ENCODE data around the gene RAET1E. TPM values are rescaled to one million over a fixed set of nuclear protein-coding genes. Genes with fewer than 3 reads are reported as not detected.
"Not testable (repeated sequence)": the region's sequence is repeated elsewhere in the genome, so short reads cannot be mapped to it uniquely, and the experiment has no call there.

Gene RAET1E
- total and polyA plus RNA-seq, 2 donors (not counting 3 experiments of a cell fraction or from before 2014, with no cell fraction given) = 0.04 TPM; not detected in 1

DNA sequence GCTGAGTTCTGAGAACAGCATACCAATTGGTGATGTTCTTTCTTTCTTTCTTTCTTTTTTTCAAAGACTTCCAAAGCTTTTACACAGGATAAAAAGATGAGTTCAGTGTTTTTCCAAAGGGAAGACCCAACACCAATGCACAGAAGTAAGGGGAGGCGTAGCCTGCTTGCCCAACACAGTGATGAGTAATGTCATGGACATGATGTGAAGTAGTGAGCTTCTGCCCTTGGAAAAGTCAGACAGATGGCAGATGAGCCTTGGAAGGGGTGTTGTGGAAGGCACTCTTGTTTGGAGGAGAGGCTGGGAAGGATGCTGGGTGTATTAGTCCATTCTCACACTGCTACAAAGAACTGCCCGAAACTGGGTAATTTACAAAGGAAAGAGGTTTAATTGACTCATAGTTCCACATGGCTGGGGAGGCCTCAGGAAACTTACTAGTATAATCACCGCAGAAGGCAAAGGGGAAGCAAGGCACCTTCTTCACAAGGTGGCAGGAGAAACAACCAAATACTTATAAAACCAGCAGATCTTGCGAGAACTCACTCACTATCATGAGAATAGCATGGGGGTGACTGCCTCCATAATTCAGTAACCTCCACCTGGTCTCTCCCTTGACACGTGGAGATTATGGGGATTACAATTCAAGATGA is 46.3 kb downstream of the RAET1E start:
- TF ChIP-seq GATA2 (IDR thresholded peaks at IDR 0.05; ENCODE audit: insufficient read depth, insufficient read length, low read depth, low read length) (no peak), POLR2A (IDR thresholded peaks at IDR 0.05; ENCODE audit: low read depth, low read length) (no peak), JUN (IDR thresholded peaks at IDR 0.05; ENCODE audit: borderline replicate concordance, insufficient read depth, insufficient read length, low read depth) (no peak), EZH2 (IDR thresholded peaks at IDR 0.05; ENCODE audit: borderline replicate concordance, low read depth, low read length, severe bottlenecking) (no peak)
- dilution Hi-C loops (cut with MboI; ENCODE audit: extremely low pct_ligation_motif_present, low sequenced_read_pairs) = no loop called here
- Histone ChIP-seq H2AFZ (ENCODE audit: low read depth, low read length) (no peak overlapping the region), H4K20me1 (replicated peaks; ENCODE audit: control insufficient read depth, extremely low read depth, insufficient read depth, low read length) (no peaks in the 10 kb centered on the region), H3K36me3 (ENCODE audit: control insufficient read depth in 2 of 2, extremely low read depth in 1 of 2, insufficient read depth in 2 of 2, low read length in 2 of 2) (no peaks in the 10 kb centered on the region), H3K9me3 (replicated peaks; ENCODE audit: control insufficient read depth, insufficient read depth, low read length) (no peaks in the 10 kb centered on the region), H3K79me2 (ENCODE audit: control insufficient read depth, insufficient read depth, low read length) (peaks cover 20% of the 10 kb centered on the region), H3K4me3 (replicated peaks in 1 of 3; ENCODE audit: insufficient read depth in 1 of 3, low read depth in 1 of 3, low read length in 3 of 3) (no peak overlapping the region), H3K27me3 (ENCODE audit: control insufficient read depth in 2 of 2, insufficient read depth in 2 of 2, low read length in 2 of 2) (no peaks in the 10 kb centered on the region), H3K9ac (replicated peaks; ENCODE audit: extremely low read depth, insufficient read depth, low read length) (no peak overlapping the region), H3K9me1 (replicated peaks; ENCODE audit: control insufficient read depth, extremely low read depth, insufficient read depth, low read length) (no peaks in the 10 kb centered on the region), H3K4me1 (ENCODE audit: control insufficient read depth, extremely low read depth, insufficient read depth, low read length) (peaks cover 63% of the 10 kb centered on the region), H3K27ac (ENCODE audit: insufficient read depth, low read depth, low read length) (peak overlapping the region; percentile 74), H3K4me2 (ENCODE audit: insufficient read depth, low read length) (peak overlapping the region; percentile 97)
- BruUV-seq (replicated peaks) = no TSS peak
- DNase-seq (ENCODE audit: low read depth, low spot score) = no peak
- FAIRE-seq = no peak
- ChIA-PET CTCF (no interaction called here), POLR2A (no interaction called here)
- intact Hi-C loops (cut with micrococcal nuclease) = no loop called here

DNA sequence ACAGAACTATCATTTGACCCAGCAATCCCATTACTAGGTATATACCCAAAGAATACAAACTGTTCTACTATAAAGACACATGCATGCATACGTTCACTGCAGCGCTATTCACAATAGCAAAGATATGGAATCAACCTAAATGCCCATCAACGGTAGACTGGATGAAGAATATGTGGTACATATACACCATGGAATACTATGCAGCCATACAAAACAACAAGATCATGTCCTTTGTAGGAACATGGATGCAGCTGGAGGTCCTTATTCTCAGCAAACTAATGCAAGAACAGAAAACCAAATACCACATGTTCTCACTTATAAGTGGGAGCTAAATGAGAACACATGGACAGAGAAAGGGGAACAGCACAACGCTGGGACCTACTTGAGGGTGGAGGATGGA is 49.6 kb downstream of the RAET1E start:
- FAIRE-seq; intact Hi-C loops (cut with micrococcal nuclease): not testable (repeated sequence)

More for the DNA sequence above, 49.6 kb downstream of the RAET1E start:
- H3K9me1 ChIP-seq (replicated peaks; ENCODE audit: control insufficient read depth, extremely low read depth, insufficient read depth, low read length); BruUV-seq (replicated peaks); H3K27me3 ChIP-seq (ENCODE audit: control insufficient read depth in 2 of 2, insufficient read depth in 2 of 2, low read length in 2 of 2); H2AFZ ChIP-seq (ENCODE audit: low read depth, low read length); H3K4me2 ChIP-seq (ENCODE audit: insufficient read depth, low read length); H3K9me3 ChIP-seq (replicated peaks; ENCODE audit: control insufficient read depth, insufficient read depth, low read length); H3K9ac ChIP-seq (replicated peaks; ENCODE audit: extremely low read depth, insufficient read depth, low read length); H4K20me1 ChIP-seq (replicated peaks; ENCODE audit: control insufficient read depth, extremely low read depth, insufficient read depth, low read length); dilution Hi-C loops (cut with MboI; ENCODE audit: extremely low pct_ligation_motif_present, low sequenced_read_pairs); H3K36me3 ChIP-seq (ENCODE audit: control insufficient read depth in 2 of 2, extremely low read depth in 1 of 2, insufficient read depth in 2 of 2, low read length in 2 of 2); DNase-seq (ENCODE audit: low read depth, low spot score); H3K4me3 ChIP-seq (replicated peaks in 1 of 3; ENCODE audit: insufficient read depth in 1 of 3, low read depth in 1 of 3, low read length in 3 of 3): not testable (repeated sequence)
- ChIA-PET POLR2A (interaction anchor here (1.1 kb wide), 1 partner anchor 15 kb away, joined by 5 read pairs; no protein-coding TSS in a partner anchor), CTCF (interaction anchor here (0.9 to 2.5 kb wide), 4 partner anchors 14 to 21 kb away, joined by 3 to 40 read pairs (median 6); partner anchors contain the start of gene LRP11)
- peak overlapping the region; percentile 72 for H3K27ac ChIP-seq (ENCODE audit: insufficient read depth, low read depth, low read length)
- peaks cover 32% of the 10 kb centered on the region for H3K4me1 ChIP-seq (ENCODE audit: control insufficient read depth, extremely low read depth, insufficient read depth, low read length)
- H3K79me2 ChIP-seq (ENCODE audit: control insufficient read depth, insufficient read depth, low read length) = peaks cover 10% of the 10 kb centered on the region

Other genes starting within 250 kb of the RAET1E start
- gene KATNA1, start 249.4 kb downstream of the RAET1E start, total RNA-seq = 15.9 and 16.2 TPM in 2 replicates
- 5.6 and 9.9 TPM in 2 replicates for gene KATNA1, start 249.4 kb downstream of the RAET1E start, polyA plus RNA-seq
- 27.6 and 28.7 TPM in 2 replicates for gene LATS1, start 180.0 kb downstream of the RAET1E start, total RNA-seq
- gene LATS1, start 180.0 kb downstream of the RAET1E start, polyA plus RNA-seq = 8.4 and 10.2 TPM in 2 replicates
- gene NUP43, start 151.6 kb downstream of the RAET1E start, total RNA-seq = 49.0 and 56.8 TPM in 2 replicates
- gene NUP43, start 151.6 kb downstream of the RAET1E start, polyA plus RNA-seq = 12.3 and 14.9 TPM in 2 replicates
- 95.0 and 100 TPM in 2 replicates for gene PCMT1, start 148.4 kb downstream of the RAET1E start, total RNA-seq
- 78.5 and 102 TPM in 2 replicates for gene PCMT1, start 148.4 kb downstream of the RAET1E start, polyA plus RNA-seq
- 29.9 and 59.1 TPM in 2 replicates for gene LRP11, start 33.8 kb downstream of the RAET1E start, total RNA-seq
- gene LRP11, start 33.8 kb downstream of the RAET1E start, polyA plus RNA-seq = 17.5 and 23.1 TPM in 2 replicates
- gene RAET1G, start 25.0 kb upstream of the RAET1E start, total RNA-seq = 0.74 and 1.6 TPM in 2 replicates
- gene RAET1G, start 25.0 kb upstream of the RAET1E start, polyA plus RNA-seq = 2.1 and 3.3 TPM in 2 replicates
- 7.0 and 14.0 TPM in 2 replicates for gene ULBP2, start 43.9 kb upstream of the RAET1E start, total RNA-seq
- gene ULBP2, start 43.9 kb upstream of the RAET1E start, polyA plus RNA-seq = 22.8 and 26.4 TPM in 2 replicates
- gene ULBP1, start 65.8 kb upstream of the RAET1E start, total RNA-seq = 0.33 and 2.3 TPM in 2 replicates
- gene ULBP1, start 65.8 kb upstream of the RAET1E start, polyA plus RNA-seq = 1.1 and 1.4 TPM in 2 replicates
- not detected in 2 replicates for gene RAET1L, start 127.4 kb upstream of the RAET1E start, total RNA-seq
- gene RAET1L, start 127.4 kb upstream of the RAET1E start, polyA plus RNA-seq = not detected in 2 replicates
- 12.8 and 13.8 TPM in 2 replicates for gene ULBP3, start 171.0 kb upstream of the RAET1E start, total RNA-seq
- gene ULBP3, start 171.0 kb upstream of the RAET1E start, polyA plus RNA-seq = 5.2 and 7.1 TPM in 2 replicates
- gene PPP1R14C, start 244.9 kb upstream of the RAET1E start, total RNA-seq = not detected in 2 replicates
- not detected in 2 replicates for gene PPP1R14C, start 244.9 kb upstream of the RAET1E start, polyA plus RNA-seq